Measurements from ENCODE around the gene ULK4.
"Not testable (repeated sequence)": the region's sequence is repeated elsewhere in the genome, so short reads cannot be mapped to it uniquely, and the experiment has no call there.

The ULK4 gene

DNA sequence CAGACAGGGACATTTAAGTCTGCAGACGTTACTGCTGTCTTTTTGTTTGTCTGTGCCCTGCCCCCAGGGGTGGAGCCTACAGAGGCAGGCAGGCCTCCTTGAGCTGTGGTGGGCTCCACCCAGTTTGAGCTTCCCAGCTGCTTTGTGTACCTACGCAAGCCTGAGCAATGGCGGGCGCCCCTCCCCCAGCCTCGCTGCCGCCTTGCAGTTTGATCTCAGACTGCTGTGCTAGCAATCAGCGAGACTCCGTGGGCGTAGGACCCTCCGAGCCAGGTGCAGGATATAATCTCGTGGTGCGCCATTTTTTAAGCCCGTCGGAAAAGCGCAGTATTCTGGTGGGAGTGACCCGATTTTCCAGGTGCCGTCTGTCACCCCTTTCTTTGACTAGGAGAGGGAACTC, 314.2 kb downstream of the ULK4 start:
- not testable (repeated sequence) for DNase-seq (ENCODE audit: low spot score)

DNA sequence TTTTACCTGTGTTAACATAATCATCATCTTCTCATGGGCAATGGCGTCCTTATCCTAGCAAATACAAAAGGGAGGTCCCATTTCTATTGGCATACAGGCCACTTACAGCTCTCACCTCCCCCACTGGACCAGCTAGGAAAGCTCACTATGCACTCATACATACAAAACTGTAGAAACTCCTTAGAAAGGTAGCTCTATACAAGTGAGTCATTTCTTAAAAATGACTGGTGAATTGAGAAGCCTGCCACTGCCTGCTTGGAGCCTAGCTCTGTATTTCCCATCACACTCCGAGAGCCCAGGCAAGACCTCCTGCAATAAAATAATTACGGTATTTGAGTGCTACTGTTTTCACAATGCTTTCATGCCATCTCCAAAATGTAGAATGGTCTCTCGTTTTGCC, 321.8 kb downstream of the ULK4 start:
- peak; percentile 35 for DNase-seq (ENCODE audit: low spot score)

DNA sequence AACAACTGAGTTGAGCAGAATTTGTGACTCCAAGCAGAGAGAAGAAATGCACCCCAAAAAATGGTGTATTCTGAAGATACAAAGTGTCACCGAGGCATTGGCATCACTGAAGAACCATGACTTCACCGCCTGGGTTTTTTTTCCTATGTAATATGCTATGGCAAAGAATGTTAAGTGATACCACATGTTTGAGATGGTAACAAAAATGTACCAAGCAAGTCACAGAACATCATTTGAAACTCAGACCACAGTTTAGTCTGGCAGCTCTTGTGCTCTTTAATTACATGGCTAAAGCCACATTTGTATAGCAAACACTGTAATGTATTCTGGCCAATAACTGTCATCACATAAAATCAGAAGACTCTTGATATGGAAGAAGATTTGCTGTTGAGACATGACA, 323.5 kb downstream of the ULK4 start:
- no peak for DNase-seq (ENCODE audit: low spot score)

DNA sequence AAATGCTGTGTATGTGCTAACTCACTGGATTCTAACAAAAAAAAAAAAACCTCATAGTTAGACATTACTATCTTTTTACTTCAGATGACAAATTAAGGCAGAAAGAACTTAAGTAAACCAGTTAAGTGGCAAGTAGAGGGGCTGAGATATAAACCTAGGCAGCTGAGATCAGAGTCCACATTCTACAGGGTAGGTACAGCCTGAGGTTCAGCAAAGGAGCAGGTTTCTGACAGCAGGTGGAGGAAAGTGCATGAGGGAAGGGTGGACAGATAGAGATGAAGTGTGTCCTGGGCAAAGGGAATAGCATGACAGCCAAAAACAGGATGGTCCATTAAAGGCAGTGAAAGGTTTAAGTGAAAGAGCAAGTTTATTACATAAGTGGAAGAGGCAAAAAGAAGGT, 329.2 kb downstream of the ULK4 start:
- no peak for DNase-seq (ENCODE audit: low spot score)

DNA sequence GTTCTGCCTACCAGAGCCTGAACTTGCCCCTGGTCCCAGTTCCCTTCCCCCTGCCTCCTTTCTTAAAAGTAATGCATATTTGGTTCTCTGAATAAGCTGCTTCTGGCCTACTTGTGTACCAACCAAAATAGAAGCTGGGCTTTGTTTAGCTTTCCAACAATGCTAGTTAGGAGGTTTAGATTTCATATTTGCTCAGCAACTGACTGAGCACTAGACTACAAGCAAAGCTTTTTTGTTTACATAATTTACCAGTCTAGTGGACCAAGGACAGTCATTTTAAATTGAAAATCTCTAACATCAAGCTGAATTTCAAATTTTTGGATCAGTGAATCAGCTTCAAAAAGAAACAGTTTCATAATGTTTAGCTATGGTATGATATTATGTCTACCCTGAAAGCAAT, 331.2 kb downstream of the ULK4 start:
- no peak for DNase-seq (ENCODE audit: low spot score)

DNA sequence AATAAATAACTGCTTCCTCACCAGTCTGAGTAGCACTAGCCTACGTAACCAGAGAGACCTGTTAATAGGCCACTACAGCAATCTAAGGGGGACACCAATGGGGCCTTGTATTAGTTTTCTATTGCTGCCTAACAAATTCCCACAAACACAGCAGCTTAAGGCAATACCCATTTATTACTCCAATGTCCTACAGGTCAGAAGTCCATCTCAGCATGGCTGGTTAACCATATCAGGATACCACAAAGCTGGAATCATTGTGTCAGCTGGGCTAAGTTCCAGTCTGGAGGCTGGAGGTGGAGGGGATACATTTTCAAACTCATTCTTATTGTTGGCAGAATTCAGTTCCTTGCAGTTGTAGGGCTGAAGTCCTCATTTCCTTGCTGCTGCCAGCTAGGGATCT, 331.9 kb downstream of the ULK4 start:
- peak; percentile 6 for DNase-seq (ENCODE audit: low spot score)

DNA sequence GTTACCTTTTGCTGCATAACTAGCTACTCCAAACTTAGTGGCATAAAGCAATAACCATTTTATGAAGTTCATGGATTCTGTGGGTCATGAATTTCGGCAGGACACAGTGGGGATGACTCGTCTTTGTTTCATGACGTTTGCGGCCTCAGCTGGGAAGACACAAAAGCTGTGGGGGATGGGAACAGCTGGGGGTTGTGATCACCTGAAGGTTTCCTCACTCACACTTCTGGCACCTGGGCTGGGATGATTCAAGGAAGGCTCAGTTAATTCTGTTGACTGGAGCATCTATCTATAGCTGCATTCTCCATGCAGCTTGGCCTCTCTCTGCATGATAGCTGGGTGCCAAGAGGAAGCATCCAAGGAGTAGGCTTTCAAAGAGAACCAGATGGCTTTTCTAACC, 332.8 kb downstream of the ULK4 start:
- no peak for DNase-seq (ENCODE audit: low spot score)

DNA sequence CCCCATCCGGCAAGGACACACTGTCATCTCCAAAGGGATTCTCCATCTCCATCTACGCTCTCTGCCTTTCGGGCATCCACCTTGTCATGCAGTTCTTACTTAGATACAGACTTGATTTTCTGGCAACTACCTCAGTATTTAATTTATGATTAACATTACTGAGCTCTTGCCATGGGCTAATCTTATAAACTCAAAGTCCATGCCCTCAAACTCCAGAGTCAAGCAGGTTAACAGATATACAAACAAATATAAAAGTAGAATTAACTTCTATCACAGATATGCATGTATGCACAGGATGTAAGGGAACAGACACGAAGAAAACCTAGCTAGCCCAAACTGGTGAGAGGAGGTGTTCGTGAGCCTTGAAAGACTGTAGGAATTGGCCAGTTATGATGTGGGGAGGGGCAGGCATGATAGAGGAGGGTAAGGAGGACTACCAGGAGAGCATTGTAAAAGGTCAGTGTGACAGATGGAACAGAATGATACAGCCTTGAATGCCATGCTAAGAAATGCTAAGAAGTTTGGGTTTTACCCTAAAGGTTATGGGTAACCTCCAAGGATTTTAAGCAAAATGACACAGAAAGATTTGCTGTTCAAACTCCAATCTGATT, 334.3 kb downstream of the ULK4 start:
- no peak for DNase-seq (ENCODE audit: low spot score)

DNA sequence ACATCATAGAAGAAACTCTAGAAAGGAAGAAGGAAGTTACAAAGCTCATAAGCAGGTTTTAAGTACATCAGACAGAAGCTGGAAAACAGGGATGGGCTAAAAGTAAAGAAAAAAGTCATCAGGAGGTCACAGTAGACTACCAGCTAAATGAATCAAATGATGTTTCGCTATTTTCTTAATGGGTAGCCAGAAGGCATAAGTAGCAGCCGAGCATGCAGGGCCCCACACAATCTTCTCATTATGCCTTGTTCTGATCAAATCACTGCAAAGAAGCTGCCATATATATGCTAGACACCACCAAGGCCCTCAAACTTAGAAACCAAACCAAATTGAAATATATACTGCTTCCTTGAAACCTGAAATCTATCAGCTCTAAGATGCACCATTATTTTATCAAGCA, 349.1 kb downstream of the ULK4 start:
- no peak for DNase-seq (ENCODE audit: low spot score)

DNA sequence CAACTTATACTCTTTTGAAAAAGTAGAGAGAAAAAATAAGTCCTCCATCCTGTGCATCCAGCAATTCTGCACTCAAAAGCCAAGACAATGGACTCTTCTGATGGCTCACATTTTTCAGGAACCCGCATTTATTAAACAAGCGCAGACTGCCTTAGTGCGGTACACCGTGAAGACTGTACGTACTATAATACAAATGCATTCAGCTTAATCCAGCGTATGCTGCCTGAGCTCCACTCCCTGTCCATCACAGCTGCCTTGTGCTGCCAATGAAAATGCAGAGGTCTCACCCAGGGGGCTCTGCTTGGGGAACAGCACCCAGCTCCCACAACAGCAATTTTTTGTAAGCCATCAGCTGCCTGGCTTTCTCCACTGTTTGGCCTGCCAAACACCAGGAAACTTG, 350.9 kb downstream of the ULK4 start:
- no peak for DNase-seq (ENCODE audit: low spot score)

DNA sequence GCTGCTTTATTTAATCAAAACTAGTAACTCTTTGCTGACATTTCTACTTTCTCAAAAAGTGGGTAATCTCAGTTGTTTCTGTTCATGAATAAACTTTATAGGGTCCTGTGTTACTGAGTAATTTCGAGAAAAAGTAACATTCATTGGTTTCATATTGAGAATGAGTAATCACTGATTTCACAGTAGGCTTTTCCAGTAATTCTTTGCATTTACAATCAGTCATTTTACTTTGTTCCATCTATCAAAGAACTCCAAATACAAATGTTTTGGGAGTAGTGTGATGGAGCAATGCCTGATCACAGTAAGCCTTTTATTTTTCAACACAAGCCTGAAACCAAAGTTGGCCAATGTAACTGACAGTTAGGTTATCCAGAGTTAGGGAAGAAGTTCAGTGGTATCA, 353.6 kb downstream of the ULK4 start:
- DNase-seq (ENCODE audit: low spot score): no peak

DNA sequence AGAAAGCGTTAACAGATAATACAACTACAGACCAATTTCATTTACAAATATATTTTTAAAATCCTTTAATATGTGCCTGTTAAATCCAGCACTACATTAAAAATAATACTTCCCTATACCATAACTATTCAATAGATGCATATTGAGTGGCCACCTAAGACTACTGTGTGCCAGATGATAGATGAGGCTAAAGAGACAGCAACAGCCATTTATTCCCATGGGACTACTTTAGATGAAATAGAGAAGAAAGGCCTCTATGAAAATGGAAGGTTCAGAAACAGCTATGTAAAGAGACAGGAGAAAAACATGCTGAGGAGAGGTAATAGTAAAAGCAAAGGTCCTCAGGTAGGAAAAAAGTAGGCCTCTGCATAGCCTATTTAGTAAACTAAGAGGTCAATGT, 358.1 kb downstream of the ULK4 start:
- no peak for DNase-seq (ENCODE audit: low spot score)

DNA sequence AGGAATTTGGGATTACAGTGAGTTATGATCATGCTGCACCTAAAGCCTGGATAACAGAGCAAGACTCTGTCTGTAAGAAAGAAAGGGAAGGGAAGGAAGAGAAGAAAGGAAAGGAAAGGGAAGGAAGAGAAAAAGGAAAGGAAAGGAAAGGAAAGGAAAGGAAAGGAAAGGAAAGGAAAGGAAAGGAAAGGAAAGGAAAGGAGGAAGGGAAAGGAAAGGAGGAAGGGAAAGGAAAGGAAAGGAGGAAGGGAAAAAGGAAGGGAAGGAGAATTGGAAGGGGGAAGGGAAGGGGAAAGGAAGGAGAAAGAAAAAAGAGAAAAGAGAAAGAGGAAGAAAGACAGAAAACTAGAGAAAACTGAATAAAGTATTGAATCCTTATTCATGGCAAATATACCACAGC, 359.8 kb downstream of the ULK4 start:
- DNase-seq (ENCODE audit: low spot score): no peak

DNA sequence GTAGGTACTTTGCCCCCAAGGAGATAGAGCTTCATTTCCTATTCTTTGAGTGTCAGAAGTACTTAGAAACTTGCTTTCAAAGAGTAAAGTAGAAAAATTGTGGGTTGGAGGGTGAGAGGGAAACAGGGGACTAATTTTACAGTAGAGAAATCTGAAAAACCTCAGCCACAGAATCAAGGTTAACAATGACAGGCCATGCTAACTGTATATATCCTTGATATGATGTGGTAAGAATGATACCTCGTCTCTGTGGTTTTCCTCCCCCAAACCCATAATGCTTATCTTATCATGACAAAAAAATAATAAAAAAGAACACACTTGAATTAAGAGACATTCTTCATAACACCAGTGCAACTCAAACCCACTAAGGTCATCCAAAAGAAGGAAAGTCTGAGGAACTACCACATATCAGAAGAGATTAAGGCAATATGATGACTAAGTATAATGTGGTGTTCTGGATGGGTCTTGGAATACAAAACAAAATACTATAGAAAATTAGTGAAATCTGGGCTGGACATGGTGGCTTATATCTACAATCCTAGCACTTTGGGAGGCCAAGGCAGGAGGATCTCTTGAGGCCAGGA, 360.4 kb downstream of the ULK4 start:
- DNase-seq (ENCODE audit: low spot score): no peak

DNA sequence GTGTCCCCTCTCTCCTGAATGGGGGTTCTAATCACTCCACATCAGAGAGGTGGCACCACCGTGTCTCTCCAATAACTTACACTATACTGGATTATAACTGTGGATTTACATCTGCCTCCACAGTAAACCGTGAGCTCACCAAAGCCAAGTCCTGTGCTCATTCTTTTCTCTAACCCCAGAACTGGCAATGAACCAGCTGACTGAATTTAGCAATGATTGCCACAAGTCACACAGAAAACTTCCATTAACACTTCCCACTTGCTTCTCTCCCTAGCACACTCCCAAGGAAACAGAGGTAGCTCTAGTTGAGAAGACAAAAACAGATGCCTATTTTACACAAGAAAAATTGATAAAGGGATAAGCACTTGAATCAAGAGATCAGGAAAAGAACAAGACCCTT, 361.3 kb downstream of the ULK4 start:
- DNase-seq (ENCODE audit: low spot score): no peak

DNA sequence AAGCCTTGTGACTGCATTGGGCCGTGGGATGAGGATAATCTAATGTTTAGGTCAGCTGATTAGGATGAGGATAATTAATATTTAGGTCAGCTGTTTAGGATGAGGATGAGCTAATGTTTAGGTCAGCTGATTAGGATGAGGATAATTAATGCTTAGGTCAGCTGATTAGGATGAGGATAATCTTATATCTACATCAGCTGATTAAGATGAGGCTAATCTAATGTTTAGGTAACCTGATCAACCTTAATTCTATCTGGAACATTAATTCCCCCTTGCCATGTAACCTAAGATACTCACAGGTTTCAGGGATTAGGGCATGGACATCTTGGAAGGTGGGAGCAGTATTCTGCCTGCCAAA, 362.8 kb downstream of the ULK4 start:
- DNase-seq (ENCODE audit: low spot score): no peak

DNA sequence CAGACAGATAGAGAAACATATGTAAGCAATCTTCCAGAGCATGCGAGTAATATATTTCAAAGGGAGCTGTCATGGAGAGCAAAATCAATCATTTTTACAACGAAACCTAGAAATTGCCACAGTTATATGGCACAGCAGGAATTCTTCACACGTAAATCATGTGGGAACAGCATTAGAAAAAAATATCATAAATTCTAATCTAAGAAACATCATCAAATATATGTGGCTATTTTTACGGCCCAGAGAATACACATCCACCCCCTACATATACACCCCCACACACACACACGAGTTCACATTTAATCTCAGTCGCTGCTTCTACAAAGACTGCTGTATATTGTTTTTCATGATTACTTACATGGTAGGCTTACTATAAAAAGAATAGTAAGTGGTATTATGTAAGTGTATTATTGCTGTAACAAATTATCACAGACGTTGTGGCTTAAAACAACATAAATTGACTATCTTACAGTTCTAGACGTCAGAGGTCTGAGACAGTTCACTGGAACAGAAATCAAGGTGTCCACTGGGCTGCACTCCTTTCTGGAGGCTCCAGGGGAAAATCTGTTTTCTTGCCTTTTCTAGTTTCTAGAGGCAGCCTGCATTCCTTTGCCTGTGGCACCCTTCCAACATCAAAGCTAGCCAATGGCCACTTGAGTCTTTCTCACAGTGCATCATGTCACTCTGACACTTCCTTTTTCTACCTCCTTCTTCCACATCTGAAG, 363.3 kb downstream of the ULK4 start:
- peak; percentile 7 for DNase-seq (ENCODE audit: low spot score)

DNA sequence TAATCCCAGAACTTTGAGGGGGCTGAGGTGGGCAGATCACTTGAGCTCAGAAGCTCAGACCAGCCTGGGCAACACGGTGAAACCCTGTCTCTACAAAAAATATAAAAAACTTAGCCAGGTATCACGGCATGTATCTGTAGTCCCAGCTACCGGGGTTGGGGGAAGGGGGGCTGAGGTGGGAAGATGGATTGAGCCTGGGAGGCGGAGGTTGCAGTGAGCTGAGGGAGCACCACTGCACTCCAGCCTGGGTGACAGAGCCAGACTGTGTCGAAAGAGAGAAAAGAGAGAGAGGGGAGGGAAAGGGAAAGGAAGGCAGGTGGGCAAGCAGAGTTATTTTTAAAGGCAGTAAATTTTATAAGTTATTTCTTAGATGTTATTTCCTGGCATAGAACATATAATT, 368.1 kb downstream of the ULK4 start:
- no peak for DNase-seq (ENCODE audit: low spot score)

DNA sequence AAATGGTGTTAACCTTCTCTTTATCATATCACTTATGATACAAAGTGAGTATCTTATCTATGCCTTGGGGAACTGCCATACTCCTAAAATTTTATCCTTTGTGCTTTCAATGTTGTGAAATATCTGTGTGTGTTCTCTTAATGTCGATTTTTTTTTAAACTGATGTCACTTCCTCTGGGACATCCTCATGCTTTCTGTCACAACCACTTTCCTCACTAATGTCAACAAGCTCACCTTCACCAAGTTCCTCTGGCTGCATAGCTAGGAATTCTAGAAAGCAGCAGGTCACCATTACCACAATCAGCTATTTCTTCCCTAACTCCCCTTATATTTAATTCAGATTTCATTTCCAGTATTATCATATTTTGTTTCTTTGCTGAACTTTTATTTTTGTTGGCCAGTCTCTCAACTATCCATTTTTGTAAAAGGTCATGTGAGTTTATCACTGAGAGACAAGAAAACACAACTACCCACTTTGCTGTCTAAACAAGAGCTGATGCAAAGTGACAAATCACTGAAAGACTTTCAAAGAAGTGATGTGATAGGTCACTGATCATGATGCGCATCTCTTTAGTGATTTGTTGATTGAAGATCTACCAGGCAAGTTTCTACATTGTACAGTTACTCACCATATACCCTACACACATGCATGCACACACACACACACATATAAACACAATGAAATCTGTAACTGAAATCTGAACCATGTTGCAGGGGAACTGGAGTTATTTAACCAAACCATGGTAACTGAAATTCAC, 369.0 kb downstream of the ULK4 start:
- no peak for DNase-seq (ENCODE audit: low spot score)

DNA sequence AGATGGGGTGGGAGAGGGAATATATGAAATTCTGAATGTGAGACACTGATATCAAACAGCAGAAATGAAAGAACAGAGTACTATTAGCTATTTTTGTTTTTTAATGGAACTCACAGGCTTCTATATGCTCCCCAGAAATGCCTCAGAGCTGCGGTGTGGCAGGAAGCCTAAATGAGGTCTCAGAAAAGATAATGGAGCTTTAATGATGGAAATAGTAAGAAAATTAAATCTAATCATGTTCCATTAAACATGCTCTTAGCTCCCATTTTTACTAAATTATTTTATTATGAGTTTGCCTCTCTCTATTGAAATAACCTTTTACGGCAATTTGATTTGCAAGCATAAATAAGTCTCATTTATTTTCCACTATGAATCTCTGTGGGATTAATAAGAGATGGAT, 378.9 kb downstream of the ULK4 start:
- DNase-seq (ENCODE audit: low spot score): no peak

DNA sequence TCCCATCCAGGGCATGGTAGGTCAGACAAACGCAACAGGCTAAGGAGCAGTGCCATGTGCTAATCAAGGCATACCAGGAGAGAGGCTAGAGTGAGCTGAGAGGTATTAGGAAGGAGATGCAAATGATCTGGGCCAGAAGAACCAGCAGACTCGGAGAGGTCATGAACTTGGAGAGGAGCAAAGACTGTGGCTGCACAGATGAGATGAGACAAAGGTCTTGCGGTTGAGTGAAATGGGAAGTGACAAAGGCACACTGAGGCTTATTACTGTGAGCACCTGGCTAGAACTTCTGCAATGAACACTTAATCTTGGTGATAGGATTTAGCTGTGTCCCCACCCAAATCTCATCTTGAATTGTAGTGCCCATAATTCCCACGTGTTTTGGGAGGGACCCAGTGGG, 380.2 kb downstream of the ULK4 start:
- no peak for DNase-seq (ENCODE audit: low spot score)

DNA sequence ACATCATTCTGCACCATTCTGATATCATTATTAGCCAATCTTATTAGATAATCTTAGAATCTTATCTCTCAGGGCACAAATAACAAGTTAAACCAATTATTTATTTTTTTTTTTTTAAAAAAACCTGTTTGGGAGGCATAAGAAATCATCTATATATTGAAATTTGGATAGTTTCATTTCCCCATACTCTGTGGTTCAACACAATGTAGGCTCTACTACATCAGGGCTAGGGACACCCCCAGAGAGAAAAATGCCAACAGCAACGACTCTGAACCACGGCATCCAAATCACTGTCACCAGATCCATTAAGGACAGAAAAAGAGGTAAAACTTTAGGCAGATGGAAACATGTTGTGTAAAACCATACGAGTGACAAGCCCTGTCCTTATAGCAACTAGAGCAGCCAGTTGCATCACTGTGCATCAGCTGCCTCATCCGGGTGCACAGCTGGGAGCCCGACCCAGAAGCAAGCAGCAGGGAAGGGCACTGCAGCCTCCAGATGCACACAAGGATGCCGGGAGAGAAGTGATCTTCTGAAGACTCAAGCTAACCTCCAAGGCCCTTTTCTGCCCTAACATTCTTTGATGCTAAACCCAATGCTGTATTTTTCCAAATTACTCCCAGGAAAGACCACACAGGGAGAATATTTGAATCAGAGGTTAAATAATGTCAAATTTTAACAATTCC, 381.5 kb downstream of the ULK4 start:
- DNase-seq (ENCODE audit: low spot score): no peak

DNA sequence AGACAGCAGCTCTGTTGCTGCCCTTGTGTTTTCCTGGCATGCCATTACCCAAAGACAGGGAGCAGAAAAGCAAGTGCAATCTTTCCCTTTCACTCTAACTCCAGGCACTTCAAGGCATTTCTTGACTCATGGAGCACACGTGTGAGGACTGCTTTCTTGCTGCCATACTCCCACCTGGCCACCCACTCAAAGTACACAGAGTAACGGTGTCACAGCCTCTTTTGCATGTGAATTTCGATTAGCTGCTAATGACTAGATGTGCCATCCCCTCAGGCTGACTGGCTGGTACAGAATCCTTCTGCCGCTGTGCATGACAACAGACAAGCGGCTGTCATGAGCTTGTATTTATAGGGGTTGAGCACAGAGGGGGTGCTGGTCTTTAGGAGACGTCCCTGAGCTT, 382.0 kb downstream of the ULK4 start:
- DNase-seq (ENCODE audit: low spot score): no peak

Data from kidney tubule cell (primary cell).